ENCODE measurements around the gene NXF1. TPM values are rescaled to one million over a fixed set of nuclear protein-coding genes. Genes with fewer than 3 reads are reported as not detected.

The NXF1 gene
- total and polyA plus RNA-seq, 2 experiments from 2014 or later, result 37.2 to 71.9 TPM

DNA sequence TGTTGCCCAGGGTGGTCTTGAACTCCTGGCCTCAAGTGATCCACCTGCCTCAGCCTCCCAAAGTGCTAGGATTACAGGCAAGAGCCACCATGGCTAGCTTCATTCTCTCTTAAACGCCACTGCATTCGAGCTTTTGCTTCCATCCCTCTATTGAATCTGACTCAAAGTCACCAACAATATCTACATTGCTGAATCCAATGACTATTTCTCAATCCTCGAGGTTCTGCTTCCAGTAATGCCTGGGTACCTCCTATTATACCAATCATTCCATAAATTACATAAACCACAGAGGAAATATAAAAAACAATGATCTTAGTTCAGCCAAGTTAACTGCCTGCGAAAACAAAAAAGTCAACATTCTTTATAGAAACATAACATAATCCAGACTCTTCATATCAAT lies 11.9 kb upstream of the NXF1 start:
- H3K79me2 ChIP-seq, result no peaks in the 10 kb centered on the region
- no peak for DNase-seq (ENCODE audit: low spot score)
- peaks cover 3% of the 10 kb centered on the region for H3K36me3 ChIP-seq (replicated peaks; ENCODE audit: insufficient read depth, low read depth)
- H3K4me1 ChIP-seq (ENCODE audit: insufficient read depth), result no peaks in the 10 kb centered on the region
- no peaks in the 10 kb centered on the region for H3K9me3 ChIP-seq (ENCODE audit: low read depth)
- H3K27me3 ChIP-seq, result no peaks in the 10 kb centered on the region
- H3K9me2 ChIP-seq (replicated peaks; ENCODE audit: insufficient read depth), result no peaks in the 10 kb centered on the region
- 96% methylated on average over 4 of the region's 4 CpGs for WGBS (ENCODE audit: low lambda C conversion rate, missing lambda C conversion rate)
- H4K20me1 ChIP-seq (ENCODE audit: insufficient read depth, poor library complexity, severe bottlenecking), result no peaks in the 10 kb centered on the region
- H3K4me3 ChIP-seq, result no peak overlapping the region
- no peak overlapping the region for H2AFZ ChIP-seq
- H3K4me2 ChIP-seq, result no peak overlapping the region
- no peak overlapping the region for H3K27ac ChIP-seq
- TF ChIP-seq EZH2phosphoT487 (IDR thresholded peaks at IDR 0.05; ENCODE audit: low read depth, severe bottlenecking, unreplicated experiment), result no peak
- TF ChIP-seq, protein P1, sequence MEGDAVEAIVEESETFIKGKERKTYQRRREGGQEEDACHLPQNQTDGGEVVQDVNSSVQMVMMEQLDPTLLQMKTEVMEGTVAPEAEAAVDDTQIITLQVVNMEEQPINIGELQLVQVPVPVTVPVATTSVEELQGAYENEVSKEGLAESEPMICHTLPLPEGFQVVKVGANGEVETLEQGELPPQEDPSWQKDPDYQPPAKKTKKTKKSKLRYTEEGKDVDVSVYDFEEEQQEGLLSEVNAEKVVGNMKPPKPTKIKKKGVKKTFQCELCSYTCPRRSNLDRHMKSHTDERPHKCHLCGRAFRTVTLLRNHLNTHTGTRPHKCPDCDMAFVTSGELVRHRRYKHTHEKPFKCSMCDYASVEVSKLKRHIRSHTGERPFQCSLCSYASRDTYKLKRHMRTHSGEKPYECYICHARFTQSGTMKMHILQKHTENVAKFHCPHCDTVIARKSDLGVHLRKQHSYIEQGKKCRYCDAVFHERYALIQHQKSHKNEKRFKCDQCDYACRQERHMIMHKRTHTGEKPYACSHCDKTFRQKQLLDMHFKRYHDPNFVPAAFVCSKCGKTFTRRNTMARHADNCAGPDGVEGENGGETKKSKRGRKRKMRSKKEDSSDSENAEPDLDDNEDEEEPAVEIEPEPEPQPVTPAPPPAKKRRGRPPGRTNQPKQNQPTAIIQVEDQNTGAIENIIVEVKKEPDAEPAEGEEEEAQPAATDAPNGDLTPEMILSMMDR (IDR thresholded peaks at IDR 0.05; ENCODE audit: poor library complexity), result no peak
- TF ChIP-seq EZH2 (IDR thresholded peaks at IDR 0.05; ENCODE audit: borderline replicate concordance), result no peak

DNA sequence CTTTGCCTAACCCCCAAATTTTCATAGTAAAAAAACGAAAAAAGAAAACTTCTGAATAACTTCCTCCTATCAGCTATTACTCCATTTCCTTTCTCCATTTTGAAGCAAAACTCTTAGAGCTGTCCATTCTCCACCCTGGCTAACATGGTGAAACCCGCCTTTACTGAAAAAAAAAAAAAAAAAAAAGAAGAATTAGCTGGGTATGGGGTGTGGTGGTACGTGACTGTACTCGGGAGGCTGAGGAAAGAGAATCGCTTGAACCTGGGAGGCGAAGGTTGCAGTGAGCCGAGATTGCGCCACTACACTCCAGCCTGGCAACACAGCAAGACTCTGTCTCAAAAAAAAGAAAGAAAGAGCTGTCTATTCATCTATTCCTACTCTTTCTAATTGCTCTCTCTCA lies 11.3 kb upstream of the NXF1 start:
- H3K9me2 ChIP-seq (replicated peaks; ENCODE audit: insufficient read depth), result no peaks in the 10 kb centered on the region
- TF ChIP-seq, protein P1 (IDR thresholded peaks at IDR 0.05; ENCODE audit: poor library complexity), result no peak
- TF ChIP-seq EZH2 (IDR thresholded peaks at IDR 0.05; ENCODE audit: borderline replicate concordance), result no peak
- TF ChIP-seq EZH2phosphoT487 (IDR thresholded peaks at IDR 0.05; ENCODE audit: low read depth, severe bottlenecking, unreplicated experiment), result no peak
- no peaks in the 10 kb centered on the region for H4K20me1 ChIP-seq (ENCODE audit: insufficient read depth, poor library complexity, severe bottlenecking)
- 95% methylated on average over 8 of the region's 8 CpGs for WGBS (ENCODE audit: low lambda C conversion rate, missing lambda C conversion rate)
- no peak overlapping the region for H2AFZ ChIP-seq
- H3K4me3 ChIP-seq, result no peak overlapping the region
- H3K27me3 ChIP-seq, result no peaks in the 10 kb centered on the region
- no peak overlapping the region for H3K27ac ChIP-seq
- DNase-seq (ENCODE audit: low spot score), result no peak
- H3K4me1 ChIP-seq (ENCODE audit: insufficient read depth), result no peaks in the 10 kb centered on the region
- H3K4me2 ChIP-seq, result no peak overlapping the region
- H3K79me2 ChIP-seq, result no peaks in the 10 kb centered on the region
- no peaks in the 10 kb centered on the region for H3K9me3 ChIP-seq (ENCODE audit: low read depth)
- peaks cover 3% of the 10 kb centered on the region for H3K36me3 ChIP-seq (replicated peaks; ENCODE audit: insufficient read depth, low read depth)

DNA sequence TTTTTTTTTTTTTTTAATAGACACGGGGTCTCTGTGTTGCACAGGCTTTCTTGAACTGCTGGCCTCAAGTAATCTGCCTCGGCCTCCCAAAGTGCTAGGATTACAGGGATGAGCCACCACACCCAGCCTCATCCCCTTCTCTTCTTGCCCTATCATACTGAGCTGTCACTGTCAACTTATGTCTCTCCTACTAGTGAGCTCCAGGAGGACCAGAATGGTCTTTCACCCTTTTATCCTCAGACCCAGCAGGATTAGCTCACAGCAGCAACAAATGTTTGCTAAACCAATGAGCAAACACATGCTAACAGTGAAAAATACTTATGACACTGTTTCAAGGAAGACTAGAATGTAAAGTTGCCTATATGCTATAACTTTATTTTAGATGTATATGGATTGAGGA lies 6.4 kb upstream of the NXF1 start:
- no peak overlapping the region for H3K4me2 ChIP-seq
- H3K79me2 ChIP-seq, result no peaks in the 10 kb centered on the region
- no peaks in the 10 kb centered on the region for H3K36me3 ChIP-seq (replicated peaks; ENCODE audit: insufficient read depth, low read depth)
- H3K4me3 ChIP-seq, result no peak overlapping the region
- H3K4me1 ChIP-seq (ENCODE audit: insufficient read depth), result peaks cover 2% of the 10 kb centered on the region
- H3K27ac ChIP-seq, result no peak overlapping the region
- no peak for DNase-seq (ENCODE audit: low spot score)
- TF ChIP-seq, protein P1 (IDR thresholded peaks at IDR 0.05; ENCODE audit: poor library complexity), result no peak
- H3K9me2 ChIP-seq (replicated peaks; ENCODE audit: insufficient read depth), result no peaks in the 10 kb centered on the region
- H2AFZ ChIP-seq, result no peak overlapping the region
- H4K20me1 ChIP-seq (ENCODE audit: insufficient read depth, poor library complexity, severe bottlenecking), result no peaks in the 10 kb centered on the region
- H3K27me3 ChIP-seq, result no peaks in the 10 kb centered on the region
- 69% methylated on average over 2 of the region's 2 CpGs for WGBS (ENCODE audit: low lambda C conversion rate, missing lambda C conversion rate)
- no peaks in the 10 kb centered on the region for H3K9me3 ChIP-seq (ENCODE audit: low read depth)

DNA sequence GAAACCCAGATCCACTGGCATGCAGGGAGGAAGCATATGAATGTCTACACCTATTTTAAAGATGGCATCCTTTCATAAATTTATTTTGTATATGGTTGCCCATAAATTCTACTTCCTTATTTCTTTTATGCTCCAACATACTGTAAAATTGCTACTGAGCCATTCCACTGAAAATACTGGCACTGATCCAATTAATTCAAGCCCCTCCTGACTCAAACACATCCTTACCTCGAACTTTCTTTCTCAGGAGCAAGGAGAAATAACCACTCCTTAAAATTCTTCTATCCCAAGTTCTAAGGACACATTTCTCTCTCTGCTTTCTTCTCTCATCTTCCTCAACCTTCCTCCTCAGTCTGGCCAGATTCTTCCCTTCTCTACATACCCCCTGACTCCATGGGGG lies 5.5 kb upstream of the NXF1 start:
- no peaks in the 10 kb centered on the region for H3K9me2 ChIP-seq (replicated peaks; ENCODE audit: insufficient read depth)
- H2AFZ ChIP-seq, result no peak overlapping the region
- H3K79me2 ChIP-seq, result no peaks in the 10 kb centered on the region
- no peak overlapping the region for H3K27ac ChIP-seq
- no peaks in the 10 kb centered on the region for H3K9me3 ChIP-seq (ENCODE audit: low read depth)
- H3K4me1 ChIP-seq (ENCODE audit: insufficient read depth), result peaks cover 10% of the 10 kb centered on the region
- H3K4me2 ChIP-seq, result no peak overlapping the region
- DNase-seq (ENCODE audit: low spot score), result no peak
- no peaks in the 10 kb centered on the region for H3K27me3 ChIP-seq
- no peaks in the 10 kb centered on the region for H4K20me1 ChIP-seq (ENCODE audit: insufficient read depth, poor library complexity, severe bottlenecking)
- H3K4me3 ChIP-seq, result no peak overlapping the region
- TF ChIP-seq EZH2 (IDR thresholded peaks at IDR 0.05; ENCODE audit: borderline replicate concordance) (no peak), EZH2phosphoT487 (IDR thresholded peaks at IDR 0.05; ENCODE audit: low read depth, severe bottlenecking, unreplicated experiment) (no peak)
- TF ChIP-seq, protein P1 (IDR thresholded peaks at IDR 0.05; ENCODE audit: poor library complexity), result no peak
- H3K36me3 ChIP-seq (replicated peaks; ENCODE audit: insufficient read depth, low read depth), result no peaks in the 10 kb centered on the region
- WGBS (ENCODE audit: low lambda C conversion rate, missing lambda C conversion rate), result 71% methylated on average over 1 of the region's 1 CpG
